ENCODE data around the gene S100A2.
"Not testable (repeated sequence)": the region's sequence is repeated elsewhere in the genome, so short reads cannot be mapped to it uniquely, and the experiment has no call there.

S100A2 gene

GRCh38 chr1:153526132-153526543 lies 39.5 kb downstream of the S100A2 start:
- peak; percentile 92 for DNase-seq

GRCh38 chr1:153525088-153525728 lies 40.4 kb downstream of the S100A2 start:
- DNase-seq, result no peak

- DNase-seq, result not testable (repeated sequence)
Measured at GRCh38 chr1:153522353-153523048, 43.1 kb downstream of the S100A2 start.

DNA sequence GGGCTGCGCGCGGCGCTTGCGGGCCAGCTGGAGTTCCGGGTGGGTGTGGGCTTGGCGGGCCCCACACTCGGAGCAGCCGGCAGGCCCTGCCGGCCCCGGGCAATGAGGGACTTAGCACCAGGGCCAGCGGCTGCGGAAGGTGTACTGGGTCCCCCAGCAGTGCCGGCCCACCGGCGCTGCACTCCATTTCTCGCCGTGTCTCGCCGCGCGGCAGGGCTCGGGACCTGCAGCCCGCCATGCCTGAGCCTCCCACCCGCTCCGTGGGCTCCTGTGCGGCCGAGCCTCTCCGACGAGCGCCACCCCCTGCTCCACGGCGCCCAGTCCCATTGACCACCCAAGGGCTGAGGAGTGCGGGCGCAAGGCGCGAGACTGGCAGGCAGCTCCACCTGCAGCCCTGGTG lies 43.8 kb downstream of the S100A2 start:
- DNase-seq, result not testable (repeated sequence)

GRCh38 chr1:153520818-153521476 lies 44.7 kb downstream of the S100A2 start:
- DNase-seq, result no peak

DNA sequence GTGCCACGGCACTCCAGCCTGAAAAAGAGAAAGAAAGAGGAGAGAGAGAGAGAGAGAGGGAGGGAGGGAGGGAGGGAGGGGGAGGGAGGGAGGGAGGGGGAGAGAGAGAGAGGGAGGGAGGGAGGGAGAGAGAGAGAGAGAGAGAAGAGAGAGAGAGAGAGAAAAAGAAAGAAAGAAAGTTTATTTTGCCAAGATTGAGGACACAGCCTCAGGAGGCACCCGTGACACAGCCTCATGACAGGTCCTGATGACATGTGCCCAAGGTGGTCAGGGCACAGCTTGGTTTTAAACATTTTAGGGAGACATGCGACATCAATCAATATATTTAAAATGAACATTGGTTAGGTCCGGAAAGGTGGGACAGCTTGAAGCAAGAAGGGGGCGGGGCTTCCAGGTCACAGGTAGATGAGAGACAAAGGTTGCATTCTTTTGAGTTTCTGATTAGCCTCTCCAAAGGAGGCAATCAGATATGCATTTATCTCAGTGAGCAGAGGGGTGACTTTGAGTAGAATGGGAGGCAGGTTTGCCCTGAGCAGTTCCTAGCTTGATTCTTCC lies 45.4 kb downstream of the S100A2 start:
- not testable (repeated sequence) for DNase-seq

GRCh38 chr1:153519242-153519641 lies 46.4 kb downstream of the S100A2 start:
- no peak for DNase-seq

DNA sequence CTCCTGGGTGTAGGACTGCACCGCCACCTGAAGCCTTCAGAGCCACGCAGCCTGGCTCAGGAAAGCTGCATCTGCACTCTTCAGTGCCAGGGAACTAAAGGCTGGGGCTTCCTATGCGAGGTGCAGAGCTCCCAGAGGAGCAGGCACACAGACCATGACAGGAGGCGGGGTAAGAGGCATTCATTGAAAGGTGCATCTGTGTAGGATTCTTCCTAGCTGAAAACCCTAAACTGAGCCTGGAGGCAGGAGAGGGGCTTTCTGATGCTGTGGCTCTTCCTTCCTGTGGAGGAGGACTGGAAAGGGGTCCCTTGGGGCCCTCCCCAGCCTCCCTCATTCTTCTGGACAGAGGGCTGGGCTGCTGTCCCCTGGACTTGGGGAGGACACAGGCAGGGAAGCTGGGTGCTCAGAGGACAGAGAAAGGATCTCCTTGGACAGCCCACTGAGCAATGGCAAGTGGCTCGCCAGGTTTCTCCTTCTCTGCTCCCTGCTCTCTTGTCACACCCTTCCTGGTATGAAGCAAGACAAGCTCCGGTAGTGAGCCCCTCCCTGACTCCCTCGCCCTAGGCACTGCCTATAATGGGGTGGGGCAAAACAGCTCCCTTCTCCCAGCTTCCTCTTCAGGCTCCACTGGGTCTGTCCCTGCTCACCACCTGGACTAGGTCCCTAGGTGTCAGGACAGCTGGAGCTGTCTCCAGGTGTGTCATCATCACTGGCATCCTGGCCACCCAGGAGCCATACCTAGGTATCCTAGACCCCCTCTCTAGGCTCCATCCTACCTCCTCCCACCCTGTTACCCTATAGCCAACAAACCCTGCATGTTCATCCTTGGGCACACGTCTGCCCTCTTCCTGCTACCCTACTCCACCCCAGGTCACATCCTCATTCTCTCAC lies 49.9 kb downstream of the S100A2 start:
- DNase-seq, result no peak

- DNase-seq, result no peak
Measured at GRCh38 chr1:153513666-153514065, 52.0 kb downstream of the S100A2 start.

GRCh38 chr1:153513023-153513422 lies 52.6 kb downstream of the S100A2 start:
- DNase-seq, result no peak
